WTC11 (cell line): ENCODE results near the gene PDE1C.

Experiments used
- ETV6 ChIP-seq: sonication (generic); formaldehyde crosslinking; IDR thresholded peaks from 2 replicates; pipeline ENCODE4 v1.8.1; 2022; ENCODE audit warnings: mild to moderate bottlenecking, missing genetic modification reagents
- MYBL2 ChIP-seq: sonication (generic); formaldehyde crosslinking; IDR thresholded peaks from 2 replicates; pipeline ENCODE4 v1.8.1; 2023; ENCODE audit warnings: mild to moderate bottlenecking, moderate library complexity, missing genetic modification reagents
- SOX15 ChIP-seq: fragments of 250-450 bp; sonication (Bioruptor Pico); IDR thresholded peaks from 2 replicates; pipeline ENCODE4 v1.9.0; 2021; ENCODE audit warnings: mild to moderate bottlenecking
- TF ChIP-seq, protein P1 (sequence below): sonication (generic); formaldehyde crosslinking; IDR thresholded peaks from 2 replicates; pipeline ENCODE4 v1.8.0; 2022; ENCODE audit warnings: mild to moderate bottlenecking, missing genetic modification reagents
- TF ChIP-seq, protein P2 (sequence below): fragments of 200-600 bp; IDR thresholded peaks from 2 replicates; pipeline ENCODE4 v1.8.0; 2022; ENCODE audit warnings: antibody characterized with exemption

DNA sequence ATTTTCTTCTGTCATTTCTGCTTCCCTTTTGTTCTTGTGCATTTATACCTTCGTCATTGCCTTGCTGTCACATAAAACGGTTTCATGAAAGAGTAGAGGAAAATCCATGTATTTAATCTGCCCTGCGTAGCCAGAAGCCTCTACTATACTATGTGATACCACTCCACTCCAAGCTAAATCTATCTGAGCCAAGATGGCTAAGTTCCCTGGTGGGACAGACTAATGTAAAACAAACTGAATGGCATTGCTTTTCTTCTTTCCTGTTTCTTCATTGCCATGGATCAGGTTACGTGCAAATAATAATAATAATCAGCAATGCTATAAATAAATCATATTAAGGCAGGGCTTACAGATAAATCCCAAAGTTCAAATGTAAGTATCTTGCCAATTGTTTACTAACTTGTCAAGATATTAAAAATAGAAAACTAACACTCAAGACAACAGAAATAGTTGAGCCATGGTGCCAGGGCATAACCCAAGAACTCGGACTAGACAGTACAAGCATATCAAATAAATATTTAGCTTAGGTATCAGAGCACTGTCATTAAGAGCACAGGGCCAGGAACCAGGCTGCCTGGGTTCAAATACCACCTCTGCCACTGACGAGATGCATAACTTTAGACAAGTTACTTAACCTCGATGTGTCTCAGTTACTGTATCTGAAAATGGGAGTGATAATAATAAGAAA lies 151.4 kb downstream of the PDE1C start:
- TF ChIP-seq ETV6 (CRISPR knock-in tag) (no peak), MYBL2 (CRISPR knock-in tag) (no peak), SOX15 (CRISPR knock-in tag) (no peak)
- TF ChIP-seq, protein P1, sequence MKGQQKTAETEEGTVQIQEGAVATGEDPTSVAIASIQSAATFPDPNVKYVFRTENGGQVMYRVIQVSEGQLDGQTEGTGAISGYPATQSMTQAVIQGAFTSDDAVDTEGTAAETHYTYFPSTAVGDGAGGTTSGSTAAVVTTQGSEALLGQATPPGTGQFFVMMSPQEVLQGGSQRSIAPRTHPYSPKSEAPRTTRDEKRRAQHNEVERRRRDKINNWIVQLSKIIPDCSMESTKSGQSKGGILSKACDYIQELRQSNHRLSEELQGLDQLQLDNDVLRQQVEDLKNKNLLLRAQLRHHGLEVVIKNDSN (CRISPR knock-in tag): no peak
- TF ChIP-seq, protein P2, sequence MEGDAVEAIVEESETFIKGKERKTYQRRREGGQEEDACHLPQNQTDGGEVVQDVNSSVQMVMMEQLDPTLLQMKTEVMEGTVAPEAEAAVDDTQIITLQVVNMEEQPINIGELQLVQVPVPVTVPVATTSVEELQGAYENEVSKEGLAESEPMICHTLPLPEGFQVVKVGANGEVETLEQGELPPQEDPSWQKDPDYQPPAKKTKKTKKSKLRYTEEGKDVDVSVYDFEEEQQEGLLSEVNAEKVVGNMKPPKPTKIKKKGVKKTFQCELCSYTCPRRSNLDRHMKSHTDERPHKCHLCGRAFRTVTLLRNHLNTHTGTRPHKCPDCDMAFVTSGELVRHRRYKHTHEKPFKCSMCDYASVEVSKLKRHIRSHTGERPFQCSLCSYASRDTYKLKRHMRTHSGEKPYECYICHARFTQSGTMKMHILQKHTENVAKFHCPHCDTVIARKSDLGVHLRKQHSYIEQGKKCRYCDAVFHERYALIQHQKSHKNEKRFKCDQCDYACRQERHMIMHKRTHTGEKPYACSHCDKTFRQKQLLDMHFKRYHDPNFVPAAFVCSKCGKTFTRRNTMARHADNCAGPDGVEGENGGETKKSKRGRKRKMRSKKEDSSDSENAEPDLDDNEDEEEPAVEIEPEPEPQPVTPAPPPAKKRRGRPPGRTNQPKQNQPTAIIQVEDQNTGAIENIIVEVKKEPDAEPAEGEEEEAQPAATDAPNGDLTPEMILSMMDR: no peak
